ENCODE measurements around the gene KCNH3.

Gene KCNH3

GRCh38 chr12:49537231-49537751 lies 1.5 kb upstream of the KCNH3 start:
- H3K4me3 ChIP-seq (ENCODE audit: severe bottlenecking), result no peak overlapping the region
- H3K27ac ChIP-seq (ENCODE audit: poor library complexity, severe bottlenecking), result no peak overlapping the region
- no peaks in the 10 kb centered on the region for H3K36me3 ChIP-seq (ENCODE audit: low read depth)
- DNase-seq (ENCODE audit: low spot score) (no peak), ATAC-seq (ENCODE audit: low read depth) (no peak)
- no peaks in the 10 kb centered on the region for H3K9me3 ChIP-seq (ENCODE audit: severe bottlenecking)
- peaks cover 14% of the 10 kb centered on the region for H3K27me3 ChIP-seq (ENCODE audit: insufficient read depth, poor library complexity, severe bottlenecking)
- no peak for TF ChIP-seq CTCF (IDR thresholded peaks at IDR 0.05; ENCODE audit: poor library complexity, severe bottlenecking)
- H3K4me1 ChIP-seq (ENCODE audit: insufficient read depth, poor library complexity, severe bottlenecking), result peaks cover 9% of the 10 kb centered on the region

- Histone ChIP-seq H3K27ac (ENCODE audit: poor library complexity, severe bottlenecking) (no peak overlapping the region), H3K36me3 (ENCODE audit: low read depth) (no peaks in the 10 kb centered on the region), H3K4me1 (ENCODE audit: insufficient read depth, poor library complexity, severe bottlenecking) (peaks cover 9% of the 10 kb centered on the region), H3K27me3 (ENCODE audit: insufficient read depth, poor library complexity, severe bottlenecking) (peaks cover 14% of the 10 kb centered on the region), H3K9me3 (ENCODE audit: severe bottlenecking) (no peaks in the 10 kb centered on the region), H3K4me3 (ENCODE audit: severe bottlenecking) (peak overlapping the region; percentile 44)
- TF ChIP-seq CTCF (IDR thresholded peaks at IDR 0.05; ENCODE audit: poor library complexity, severe bottlenecking), result peak; percentile 14
- ATAC-seq (ENCODE audit: low read depth), result peak; percentile 4; the same call in 1 of the 3 replicates
- no peak for DNase-seq (ENCODE audit: low spot score)
Observed at GRCh38 chr12:49537752-49538509, 899 bp upstream of the KCNH3 start.

- no peak overlapping the region for H3K27ac ChIP-seq (ENCODE audit: poor library complexity, severe bottlenecking)
- peaks cover 14% of the 10 kb centered on the region for H3K27me3 ChIP-seq (ENCODE audit: insufficient read depth, poor library complexity, severe bottlenecking)
- H3K4me3 ChIP-seq (ENCODE audit: severe bottlenecking), result peak overlapping the region; percentile 44
Observed at GRCh38 chr12:49539406-49540228, 787 bp downstream of the KCNH3 start.

GRCh38 chr12:49540229-49541139 lies 1.7 kb downstream of the KCNH3 start:
- Histone ChIP-seq H3K36me3 (ENCODE audit: low read depth) (no peaks in the 10 kb centered on the region), H3K9me3 (ENCODE audit: severe bottlenecking) (no peaks in the 10 kb centered on the region), H3K27me3 (ENCODE audit: insufficient read depth, poor library complexity, severe bottlenecking) (peaks cover 14% of the 10 kb centered on the region), H3K4me1 (ENCODE audit: insufficient read depth, poor library complexity, severe bottlenecking) (peaks cover 9% of the 10 kb centered on the region), H3K27ac (ENCODE audit: poor library complexity, severe bottlenecking) (no peak overlapping the region), H3K4me3 (ENCODE audit: severe bottlenecking) (no peak overlapping the region)
- ATAC-seq (ENCODE audit: low read depth) (peak; percentile 37; the same call in 2 of the 3 replicates), DNase-seq (ENCODE audit: low spot score) (no peak)
- no peak for TF ChIP-seq CTCF (IDR thresholded peaks at IDR 0.05; ENCODE audit: poor library complexity, severe bottlenecking)

More at GRCh38 chr12:49539406-49540228, 787 bp downstream of the KCNH3 start:
- Histone ChIP-seq H3K9me3 (ENCODE audit: severe bottlenecking) (no peaks in the 10 kb centered on the region), H3K4me1 (ENCODE audit: insufficient read depth, poor library complexity, severe bottlenecking) (peaks cover 9% of the 10 kb centered on the region), H3K36me3 (ENCODE audit: low read depth) (no peaks in the 10 kb centered on the region)
- ATAC-seq (ENCODE audit: low read depth) (no peak), DNase-seq (ENCODE audit: low spot score) (peak; percentile 54)
- TF ChIP-seq CTCF (IDR thresholded peaks at IDR 0.05; ENCODE audit: poor library complexity, severe bottlenecking), result no peak

All from RWPE2 (cell line).